Tibial nerve (tissue), 4 donors: ENCODE results near the gene MSS51. TPM values are rescaled to one million over a fixed set of nuclear protein-coding genes. Genes with fewer than 3 reads are reported as not detected.

Experiments used
- DNase-seq, 2 donors: peaks; one replicate each; pipeline ENCODE4 v3.0.0-alpha.2; 2019; ENCODE audit warnings: low spot score in 2 of 2
- H3K27ac ChIP-seq, 4 donors: fragments of 200-600 bp; sonication (generic) in 3 of 4; one replicate each; pipeline ENCODE4 v1.5.1; 2017 to 2019; ENCODE audit warnings: mild to moderate bottlenecking in 1 of 4
- H3K27me3 ChIP-seq, 2 donors: fragments of 200-600 bp; sonication (generic) in 1 of 2; one replicate each; pipeline versions ENCODE4 v1.5.1 to v1.6.0; 2017 to 2019
- H3K36me3 ChIP-seq, 3 donors: fragments of 200-600 bp; sonication (generic); one replicate each; pipeline ENCODE4 v1.5.1; 2018 to 2019
- H3K4me1 ChIP-seq, 4 donors: fragments of 200-600 bp; sonication (generic) in 3 of 4; one replicate each; pipeline ENCODE4 v1.5.1; 2017 to 2019
- H3K4me3 ChIP-seq, 4 donors: fragments of 200-600 bp; sonication (generic) in 3 of 4; one replicate each; pipeline ENCODE4 v1.5.1; 2017 to 2019; ENCODE audit warnings: mild to moderate bottlenecking in 1 of 4, moderate library complexity in 1 of 4
- H3K9me3 ChIP-seq, 4 donors: fragments of 200-600 bp; sonication (generic) in 3 of 4; one replicate each; pipeline ENCODE4 v1.5.1; 2017 to 2019
- CTCF ChIP-seq, 5 experiments: fragments of 200-600 bp in 3 of 5; fragments of 450-650 bp in 2 of 5; sonication (generic) in 3 of 5; IDR thresholded peaks; one replicate each; pipeline ENCODE4 v1.5.1; 2016 to 2019; ENCODE audit warnings: antibody characterized with exemption in 5 of 5, mild to moderate bottlenecking in 3 of 5, moderate library complexity in 2 of 5
- EP300 ChIP-seq, 2 donors: sonication (generic); formaldehyde crosslinking; IDR thresholded peaks; one replicate each; pipeline ENCODE4 v1.6.1; 2017; ENCODE audit warnings: antibody characterized with exemption in 2 of 2, mild to moderate bottlenecking in 1 of 2
- POLR2A ChIP-seq, 2 donors: fragments of 450-650 bp; IDR thresholded peaks; one replicate each; pipeline ENCODE4 v1.6.1; 2017; ENCODE audit warnings: antibody characterized with exemption in 2 of 2, mild to moderate bottlenecking in 2 of 2, moderate library complexity in 2 of 2
- WGBS, 2 donors: methylation state at CpG; one replicate each; pipeline ENCODE4 v1.1.5; 2018; 5-methylcytosine and 5-hydroxymethylcytosine counted together
- total RNA-seq, 4 donors: library from RNA; depleted of rRNA; stranded (reverse); fragments of >200 nt; gene quantifications; one replicate each; pipeline ENCODE4 v1.1.0, GENCODE V29; 2016

Gene MSS51
- total RNA-seq, 4 donors from 2014 or later: 1.8 to 3.3 (median 3.0) TPM

- TF ChIP-seq POLR2A (IDR thresholded peaks at IDR 0.05) (no peak), EP300 (IDR thresholded peaks at IDR 0.05) (no peak), CTCF (IDR thresholded peaks at IDR 0.05) (no peak)
- 94 to 95% methylated on average over 7 of the region's 7 CpGs for WGBS, 2 donors
- no peaks in the 10 kb centered on the region for H3K9me3 ChIP-seq
- H3K4me1 ChIP-seq: no peaks in the 10 kb centered on the region
- DNase-seq: no peak
- no peaks in the 10 kb centered on the region for H3K27me3 ChIP-seq
- no peak overlapping the region for H3K27ac ChIP-seq
- peaks cover 0 to 89% (median 19%) of the 10 kb centered on the region in 3 donors for H3K36me3 ChIP-seq
- no peak overlapping the region for H3K4me3 ChIP-seq
These were observed 46.8 kb downstream of the MSS51 start for GRCh38 chr10:73386583-73386982.

- Histone ChIP-seq H3K4me1 (no peaks in the 10 kb centered on the region), H3K27ac (no peak overlapping the region), H3K36me3 (peaks cover 0 to 99% (median 9%) of the 10 kb centered on the region in 3 donors), H3K27me3 (no peaks in the 10 kb centered on the region), H3K9me3 (no peaks in the 10 kb centered on the region), H3K4me3 (no peak overlapping the region)
- no peak for DNase-seq
- no peak for TF ChIP-seq EP300 (IDR thresholded peaks at IDR 0.05)
- TF ChIP-seq POLR2A (IDR thresholded peaks at IDR 0.05): no peak
- no peak for TF ChIP-seq CTCF (IDR thresholded peaks at IDR 0.05)
- 61 to 62% methylated on average over 1 of the region's 1 CpG for WGBS, 2 donors
These were observed 54.2 kb downstream of the MSS51 start for GRCh38 chr10:73379064-73379748.

GRCh38 chr10:73376679-73377078 is 56.7 kb downstream of the MSS51 start:
- H3K4me3 ChIP-seq: no peak overlapping the region
- peaks cover 0 to 98% (median 2%) of the 10 kb centered on the region in 3 donors for H3K36me3 ChIP-seq
- H3K9me3 ChIP-seq: no peaks in the 10 kb centered on the region
- WGBS, 2 donors: 72 to 87% methylated on average over 3 of the region's 3 CpGs
- no peak overlapping the region for H3K27ac ChIP-seq
- no peak for DNase-seq
- TF ChIP-seq POLR2A (IDR thresholded peaks at IDR 0.05) (no peak), CTCF (IDR thresholded peaks at IDR 0.05) (no peak), EP300 (IDR thresholded peaks at IDR 0.05) (no peak)
- no peaks in the 10 kb centered on the region for H3K27me3 ChIP-seq
- no peaks in the 10 kb centered on the region for H3K4me1 ChIP-seq

Other genes starting within 250 kb of the MSS51 start
- 10 to 100 TPM; 11.8 to 24.0 (median 15.2) TPM for gene DNAJC9, start 186.3 kb downstream of the MSS51 start, total RNA-seq
- 10 to 100 TPM; 32.0 to 34.7 (median 34.2) TPM for gene MRPS16, start 180.9 kb downstream of the MSS51 start, total RNA-seq
- 10 to 100 TPM in 1 of 4 donors, 1 to 10 TPM in 3; 3.8 to 14.9 (median 6.6) TPM for gene CFAP70, start 74.7 kb downstream of the MSS51 start, total RNA-seq
- 100 to 1,000 TPM in 2 of 4 donors, 10 to 100 TPM in 2; 82.7 to 141 (median 114) TPM for gene ANXA7, start 19.5 kb downstream of the MSS51 start, total RNA-seq
- 10 to 100 TPM; 47.1 to 75.6 (median 68.0) TPM for gene PPP3CB, start 62.5 kb upstream of the MSS51 start, total RNA-seq
- gene USP54, start 157.8 kb upstream of the MSS51 start, total RNA-seq: 100 to 1,000 TPM in 3 of 4 donors, 10 to 100 TPM in 1; 96.6 to 172 (median 125) TPM
- gene MYOZ1, start 207.9 kb upstream of the MSS51 start, total RNA-seq: 1 to 10 TPM in 2 of 4 donors, under 1 TPM in 2; 0.42 to 3.9 (median 1.4) TPM
- gene SYNPO2L, start 222.5 kb upstream of the MSS51 start, total RNA-seq: not detected